GM23338 (cell line): ENCODE results near the gene COL8A2. TPM values are rescaled to one million over a fixed set of nuclear protein-coding genes. Genes with fewer than 3 reads are reported as not detected.

Experiments
- CREB1 ChIP-seq: fragments of 250-450 bp; sonication (Bioruptor Pico); IDR thresholded peaks from 2 replicates; pipeline ENCODE4 v1.5.0; 2020; ENCODE audit warnings: low read depth, mild to moderate bottlenecking, moderate library complexity
- EZH2 ChIP-seq: fragments of 200-600 bp; sonication (generic); IDR thresholded peaks from one replicate; pipeline ENCODE4 v1.8.0; 2017; ENCODE audit warnings: antibody characterized with exemption, mild to moderate bottlenecking, low read depth; ENCODE audit not compliant: unreplicated experiment
- JUNB ChIP-seq: IDR thresholded peaks from one replicate; pipeline ENCODE4 v1.6.1; 2016; ENCODE audit warnings: antibody characterized with exemption; ENCODE audit not compliant: unreplicated experiment
- NANOG ChIP-seq: IDR thresholded peaks from 2 replicates; pipeline ENCODE4 v1.6.1; 2016; ENCODE audit warnings: antibody characterized with exemption, borderline replicate concordance
- REST ChIP-seq: IDR thresholded peaks from one replicate; pipeline ENCODE4 v1.6.1; 2018; ENCODE audit warnings: antibody characterized with exemption; ENCODE audit not compliant: unreplicated experiment
- STAT1 ChIP-seq: IDR thresholded peaks from one replicate; pipeline ENCODE4 v1.6.1; 2016; ENCODE audit warnings: antibody characterized with exemption; ENCODE audit not compliant: unreplicated experiment
- ZNF114 ChIP-seq: fragments of 250-450 bp; sonication (Bioruptor Pico); IDR thresholded peaks from 2 replicates; pipeline ENCODE4 v1.5.0; 2020; ENCODE audit warnings: mild to moderate bottlenecking, moderate library complexity
- ZNF462 ChIP-seq: fragments of 250-450 bp; sonication (Bioruptor Pico); IDR thresholded peaks from 2 replicates; pipeline ENCODE4 v1.5.0; 2020; ENCODE audit warnings: mild to moderate bottlenecking, moderate library complexity
- polyA plus RNA-seq: library from polyadenylated mRNA; unstranded; fragments of >200 nt; fragmentation: Nextera tagmentation; extraction: Ambion mirVana; gene quantifications from 2 replicates; pipeline ENCODE4 v1.2.1, GENCODE V29; 2016
- total RNA-seq: library from RNA; depleted of rRNA; stranded (reverse); fragments of >200 nt; shearing (Covaris generic); gene quantifications from 2 replicates; pipeline ENCODE4 v1.2.3, GENCODE V29; 2014

Gene COL8A2
- total and polyA plus RNA-seq, 2 experiments from 2014 or later: 0.95 to 4.9 TPM

- TF ChIP-seq ZNF462 (CRISPR knock-in tag): no peak
- no peak for TF ChIP-seq NANOG
- TF ChIP-seq JUNB: no peak
- TF ChIP-seq STAT1: no peak
- no peak for TF ChIP-seq ZNF114 (CRISPR knock-in tag)
- no peak for TF ChIP-seq CREB1 (CRISPR knock-in tag)
- no peak for TF ChIP-seq EZH2
- no peak for TF ChIP-seq REST
These were observed 69.3 kb downstream of the COL8A2 start (continued) for GRCh38 chr1:36055706-36056105.
